GOT3 (cell line): ENCODE results near the gene TSC1.
"Not testable (repeated sequence)": the region's sequence is repeated elsewhere in the genome, so short reads cannot be mapped to it uniquely, and the experiment has no call there.

Source experiments
- DNase-seq: peaks from one replicate; lab custom pipeline; 2025; ENCODE audit warnings: mixed read lengths; lab: John Stamatoyannopoulos, UW

Gene TSC1

DNA sequence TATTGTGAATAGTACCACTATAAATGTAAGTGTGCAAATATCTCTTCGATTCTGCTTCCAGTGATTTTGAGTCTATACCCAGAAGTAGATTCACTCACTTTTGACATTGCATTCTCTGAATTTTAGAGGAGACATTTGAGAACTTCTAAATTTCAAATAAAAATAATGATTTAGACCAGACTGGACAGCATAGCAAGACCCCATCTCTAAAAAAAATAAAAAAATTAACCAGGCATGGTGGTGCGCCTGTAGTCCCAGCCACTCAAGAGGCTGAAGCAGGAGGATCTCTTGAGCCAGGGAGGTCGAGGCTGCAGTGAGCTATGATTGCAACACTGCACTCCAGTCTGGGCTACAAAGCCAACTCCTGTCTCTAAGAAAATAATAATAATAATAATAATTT lies 32.2 kb upstream of the TSC1 start:
- DNase-seq = no peak

- no peak for DNase-seq
Measured at GRCh38 chr9:132975961-132976360, 31.5 kb upstream of the TSC1 start.

DNA sequence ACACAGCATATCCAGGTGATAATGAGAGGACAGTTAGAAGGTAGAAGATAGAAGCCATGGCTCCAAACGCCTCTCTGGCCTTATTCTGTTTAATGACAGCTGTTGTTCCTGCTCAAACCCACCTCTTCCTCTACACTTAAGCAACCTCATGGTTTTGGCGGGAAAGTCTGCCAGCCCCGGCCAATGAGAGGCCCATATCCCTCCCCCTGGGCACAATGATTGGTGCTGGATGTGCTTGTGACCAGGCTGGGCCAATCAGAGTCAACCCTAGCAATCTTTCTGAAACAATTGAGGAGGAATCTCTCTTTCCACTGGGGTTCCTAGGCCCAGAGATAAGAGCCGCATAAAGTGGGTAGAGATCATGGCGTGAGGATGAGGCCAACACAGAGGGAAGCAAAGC lies 29.3 kb upstream of the TSC1 start:
- no peak for DNase-seq

DNA sequence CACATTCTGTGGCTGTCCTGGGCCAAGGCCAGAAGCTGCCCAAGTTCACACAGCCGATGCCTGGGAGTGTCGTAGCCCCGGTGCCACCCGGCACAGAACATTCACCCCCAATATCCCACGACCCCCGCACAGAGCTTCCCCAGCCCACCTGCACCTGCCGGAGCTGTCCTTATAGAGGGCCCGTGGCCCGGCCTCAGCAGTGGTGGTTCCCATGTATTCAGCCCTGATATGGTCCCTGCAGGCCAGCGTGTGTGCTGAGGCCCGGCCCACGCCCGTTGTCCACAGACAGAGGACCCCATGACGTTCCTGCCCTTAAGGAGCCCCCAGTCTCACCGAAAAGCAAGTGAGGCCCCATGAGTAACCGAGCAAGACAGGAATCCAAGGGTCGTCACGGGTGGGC lies 28.8 kb upstream of the TSC1 start:
- DNase-seq = no peak

DNA sequence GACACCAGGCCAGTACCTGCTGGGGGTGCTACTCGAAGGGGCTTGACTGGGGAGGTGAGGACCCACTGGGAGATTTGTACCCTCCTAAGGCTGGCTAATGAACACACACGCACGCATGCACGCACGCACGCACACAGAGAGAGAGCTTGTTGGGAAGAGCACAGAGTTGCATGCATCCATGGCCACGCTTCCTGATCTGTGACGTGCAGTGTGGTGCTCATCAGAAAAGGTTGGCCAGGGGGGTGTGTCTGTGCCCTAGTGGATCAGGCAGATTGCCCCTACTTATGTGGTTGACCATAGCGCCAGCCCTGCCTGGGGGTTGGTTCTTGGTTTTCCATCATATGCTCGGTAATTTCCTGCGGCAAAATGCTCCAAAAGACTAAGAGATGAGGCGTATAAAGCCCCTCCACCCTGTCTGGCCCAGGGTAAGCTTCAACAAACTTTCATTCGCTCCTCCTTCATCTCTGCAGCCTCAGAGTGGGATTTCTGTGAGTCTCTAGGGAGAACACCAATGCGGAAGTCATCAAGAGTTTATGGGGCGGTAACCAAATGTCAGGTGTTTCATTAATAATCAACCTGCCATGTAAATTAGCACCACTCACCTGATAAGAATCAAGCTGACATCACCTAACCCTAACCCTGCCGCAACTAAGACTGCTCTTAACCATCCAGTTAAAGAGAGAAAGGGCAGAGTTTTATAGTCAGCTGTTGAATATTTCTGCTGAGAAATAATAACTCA lies 26.1 kb upstream of the TSC1 start:
- DNase-seq = no peak

DNA sequence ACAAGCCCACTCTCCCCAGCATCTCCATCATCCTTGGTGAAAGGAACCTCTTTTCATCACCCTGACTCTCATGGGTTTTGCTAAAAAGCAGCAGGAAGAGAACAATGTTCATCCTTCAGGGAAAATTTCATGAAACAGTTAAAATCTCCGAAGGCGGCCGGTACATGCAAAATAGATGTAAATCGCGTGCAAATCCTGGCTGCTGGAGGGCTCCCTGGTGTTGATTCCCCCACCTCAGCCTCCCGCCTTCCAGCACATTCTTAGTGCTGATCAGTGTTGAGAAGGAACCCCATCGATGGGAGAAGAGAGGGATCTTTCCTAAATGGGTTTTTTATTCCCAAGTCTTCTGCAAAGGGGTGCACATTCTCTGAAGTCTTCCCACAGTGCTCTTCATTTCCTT lies 25.4 kb upstream of the TSC1 start:
- no peak for DNase-seq

GRCh38 chr9:132967908-132968307 lies 23.5 kb upstream of the TSC1 start:
- DNase-seq = not testable (repeated sequence)

DNA sequence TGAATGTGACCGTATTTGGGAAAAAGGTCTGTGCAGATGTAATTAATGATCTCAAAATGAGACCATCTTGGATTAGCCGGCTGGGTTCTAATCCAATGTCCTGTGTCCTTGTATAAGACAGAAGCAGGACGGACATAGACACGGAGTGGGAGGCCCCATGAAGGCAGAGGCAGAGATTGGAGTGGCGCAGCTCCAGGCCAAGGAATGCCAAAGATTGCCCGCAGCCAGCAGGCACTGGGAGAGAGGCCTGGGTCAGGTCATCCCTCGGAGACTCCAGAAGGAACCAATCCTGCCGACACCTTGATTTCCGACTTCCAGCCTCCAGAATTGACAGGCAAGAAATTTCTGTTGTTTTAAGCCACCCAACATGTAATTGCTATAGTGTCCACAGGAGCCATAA lies 21.1 kb upstream of the TSC1 start:
- DNase-seq = no peak

GRCh38 chr9:132961002-132961401 lies 16.6 kb upstream of the TSC1 start:
- no peak for DNase-seq

GRCh38 chr9:132957805-132958204 lies 13.4 kb upstream of the TSC1 start:
- no peak for DNase-seq

DNA sequence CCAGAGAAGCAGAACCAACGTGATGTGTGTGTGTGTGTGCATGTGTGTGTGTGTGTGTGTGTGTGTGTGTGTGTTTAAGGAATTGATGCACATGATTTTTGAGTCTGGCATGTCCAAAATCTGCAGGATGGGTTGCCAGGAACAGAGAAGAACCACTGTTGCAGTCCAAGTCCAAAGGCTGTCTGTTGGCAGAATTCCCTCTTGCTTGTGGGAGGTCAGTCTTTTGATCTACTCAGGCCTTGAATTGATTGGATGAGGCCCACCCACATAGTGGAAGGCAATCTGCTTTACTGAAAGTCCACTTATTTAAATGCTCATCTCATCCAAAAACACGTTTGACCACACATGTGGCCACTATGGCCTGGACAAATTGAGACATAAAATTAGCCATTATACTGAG lies 11.4 kb upstream of the TSC1 start:
- no peak for DNase-seq

DNA sequence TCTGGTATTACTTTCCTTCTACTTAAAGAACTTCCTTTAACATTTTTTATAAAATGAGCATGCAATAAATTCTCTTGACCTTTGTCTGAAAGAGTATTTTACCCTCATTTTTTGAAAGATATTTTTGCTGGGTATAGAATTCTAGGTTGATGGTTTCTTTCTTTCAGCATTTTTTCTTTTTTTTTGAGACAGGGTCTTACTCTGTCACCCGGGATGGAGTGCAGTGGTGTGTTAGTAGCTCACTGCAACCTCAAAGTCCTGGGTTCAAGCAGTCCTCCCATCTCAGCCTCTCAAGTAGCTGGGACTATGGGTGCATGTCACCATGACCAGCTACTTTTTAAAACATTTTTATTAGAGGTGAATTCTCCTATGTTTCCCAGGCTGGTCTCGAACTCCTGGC lies 10.7 kb upstream of the TSC1 start:
- no peak for DNase-seq

DNA sequence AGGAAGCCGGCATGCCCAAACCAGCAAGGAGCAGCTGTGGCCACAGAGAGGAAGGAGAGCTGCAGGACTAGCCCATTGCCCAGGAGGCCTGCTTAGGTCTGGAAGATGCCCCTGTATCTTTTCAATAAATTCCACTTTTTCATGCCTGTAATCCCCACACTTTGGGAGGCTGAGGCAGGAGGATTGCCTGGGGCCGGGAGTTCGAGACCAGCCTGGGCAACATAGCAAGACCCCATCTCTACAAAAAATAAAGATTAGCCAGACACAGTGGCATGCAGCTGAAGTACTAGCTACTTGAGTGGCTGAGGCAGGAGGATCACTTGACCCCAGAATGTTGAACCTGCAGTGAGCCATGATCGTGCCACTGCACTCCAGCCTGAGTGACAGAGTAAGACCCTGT lies 5.3 kb upstream of the TSC1 start:
- DNase-seq = no peak

DNA sequence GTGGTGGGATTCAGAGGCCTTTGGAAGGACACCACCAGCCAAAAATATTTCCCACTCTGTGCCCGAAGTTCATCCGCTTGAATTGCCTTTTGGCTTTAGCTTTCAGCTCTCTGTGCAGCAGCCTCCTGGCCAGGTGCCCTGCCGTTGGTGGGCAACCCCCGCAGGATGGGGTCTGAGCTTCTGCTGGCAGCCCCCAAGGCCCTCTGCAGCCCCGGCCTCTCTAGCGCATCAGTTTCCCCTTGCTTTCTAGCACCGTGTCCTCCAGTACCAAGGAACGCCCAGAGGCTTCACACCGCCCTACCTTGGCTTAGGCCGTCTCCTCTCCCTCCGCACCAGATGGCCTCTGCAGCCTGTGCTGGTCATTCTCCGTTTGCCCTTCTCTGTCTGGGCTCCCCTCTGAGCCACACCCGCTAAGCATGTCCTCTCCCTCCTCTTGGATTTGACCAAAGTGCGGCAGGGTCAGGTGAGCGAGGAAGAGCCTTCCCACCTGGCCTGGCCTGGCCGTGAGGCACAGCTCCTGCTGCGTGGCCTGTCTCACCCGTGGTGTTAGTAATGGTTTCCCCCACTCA lies 4.2 kb upstream of the TSC1 start:
- no peak for DNase-seq

- no peak for DNase-seq
Measured at GRCh38 chr9:132947756-132948155, 3.3 kb upstream of the TSC1 start.

GRCh38 chr9:132946631-132947295 lies 2.3 kb upstream of the TSC1 start:
- no peak for DNase-seq

DNA sequence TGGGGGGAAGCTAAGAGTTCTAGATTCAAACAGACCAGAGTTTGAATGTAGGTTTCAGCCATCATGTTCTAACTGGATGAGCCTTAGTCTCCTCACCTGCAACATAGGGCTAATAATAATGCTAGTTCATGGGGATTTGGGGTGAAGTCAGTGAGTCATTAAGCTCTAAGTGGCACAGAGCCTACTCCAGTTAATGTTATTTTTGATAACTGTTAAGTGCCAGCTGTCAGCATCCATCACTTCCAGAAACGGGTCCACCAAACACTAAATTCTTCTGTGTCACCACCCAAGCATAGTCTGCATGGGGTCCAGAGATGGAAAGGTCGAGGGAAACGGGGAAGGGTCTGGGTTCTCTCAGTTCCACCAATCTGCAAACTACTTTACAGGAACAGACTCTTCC lies 1.8 kb upstream of the TSC1 start:
- no peak for DNase-seq

GRCh38 chr9:132945186-132946130 lies 1.0 kb upstream of the TSC1 start:
- no peak for DNase-seq

- no peak for DNase-seq
Measured at GRCh38 chr9:132943651-132944293, 644 bp downstream of the TSC1 start.

GRCh38 chr9:132942541-132943182 lies 1.8 kb downstream of the TSC1 start:
- DNase-seq = no peak

GRCh38 chr9:132939169-132939568 lies 5.2 kb downstream of the TSC1 start:
- no peak for DNase-seq
